Measurements from ENCODE around the gene MXRA8. TPM values are rescaled to one million over a fixed set of nuclear protein-coding genes. Genes with fewer than 3 reads are reported as not detected.

Gene MXRA8
- total and polyA plus RNA-seq, 2 donors (not counting 3 experiments of a cell fraction or from before 2014, with no cell fraction given), result 0.82 to 1.9 TPM

GRCh38 chr1:1311107-1312104 lies 46.9 kb downstream of the MXRA8 start:
- CTCF ChIA-PET, result no interaction called here
- Histone ChIP-seq H3K27me3 (ENCODE audit: control insufficient read depth in 2 of 2, insufficient read depth in 2 of 2, low read length in 2 of 2) (no peaks in the 10 kb centered on the region), H3K4me2 (ENCODE audit: insufficient read depth, low read length) (no peak overlapping the region), H3K4me3 (replicated peaks in 1 of 3; ENCODE audit: insufficient read depth in 1 of 3, low read depth in 1 of 3, low read length in 3 of 3) (no peak overlapping the region), H3K9me3 (replicated peaks; ENCODE audit: control insufficient read depth, insufficient read depth, low read length) (no peaks in the 10 kb centered on the region), H4K20me1 (replicated peaks; ENCODE audit: control insufficient read depth, extremely low read depth, insufficient read depth, low read length) (no peaks in the 10 kb centered on the region), H3K4me1 (ENCODE audit: control insufficient read depth, extremely low read depth, insufficient read depth, low read length) (peaks cover 12% of the 10 kb centered on the region), H3K9ac (replicated peaks; ENCODE audit: extremely low read depth, insufficient read depth, low read length) (no peak overlapping the region), H3K36me3 (ENCODE audit: control insufficient read depth in 2 of 2, extremely low read depth in 1 of 2, insufficient read depth in 2 of 2, low read length in 2 of 2) (peaks cover 0 to 41% of the 10 kb centered on the region in 2 experiments), H3K9me1 (replicated peaks; ENCODE audit: control insufficient read depth, extremely low read depth, insufficient read depth, low read length) (no peaks in the 10 kb centered on the region), H3K27ac (ENCODE audit: insufficient read depth, low read depth, low read length) (no peak overlapping the region), H3K79me2 (ENCODE audit: control insufficient read depth, insufficient read depth, low read length) (peaks cover 1% of the 10 kb centered on the region), H2AFZ (ENCODE audit: low read depth, low read length) (no peak overlapping the region)
- TF ChIP-seq, protein P1, sequence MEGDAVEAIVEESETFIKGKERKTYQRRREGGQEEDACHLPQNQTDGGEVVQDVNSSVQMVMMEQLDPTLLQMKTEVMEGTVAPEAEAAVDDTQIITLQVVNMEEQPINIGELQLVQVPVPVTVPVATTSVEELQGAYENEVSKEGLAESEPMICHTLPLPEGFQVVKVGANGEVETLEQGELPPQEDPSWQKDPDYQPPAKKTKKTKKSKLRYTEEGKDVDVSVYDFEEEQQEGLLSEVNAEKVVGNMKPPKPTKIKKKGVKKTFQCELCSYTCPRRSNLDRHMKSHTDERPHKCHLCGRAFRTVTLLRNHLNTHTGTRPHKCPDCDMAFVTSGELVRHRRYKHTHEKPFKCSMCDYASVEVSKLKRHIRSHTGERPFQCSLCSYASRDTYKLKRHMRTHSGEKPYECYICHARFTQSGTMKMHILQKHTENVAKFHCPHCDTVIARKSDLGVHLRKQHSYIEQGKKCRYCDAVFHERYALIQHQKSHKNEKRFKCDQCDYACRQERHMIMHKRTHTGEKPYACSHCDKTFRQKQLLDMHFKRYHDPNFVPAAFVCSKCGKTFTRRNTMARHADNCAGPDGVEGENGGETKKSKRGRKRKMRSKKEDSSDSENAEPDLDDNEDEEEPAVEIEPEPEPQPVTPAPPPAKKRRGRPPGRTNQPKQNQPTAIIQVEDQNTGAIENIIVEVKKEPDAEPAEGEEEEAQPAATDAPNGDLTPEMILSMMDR (IDR thresholded peaks at IDR 0.05; ENCODE audit: extremely low read depth in 1 of 2, insufficient read depth in 1 of 2, low read depth in 1 of 2, low read length in 2 of 2), result no peak
- TF ChIP-seq, protein P2, sequence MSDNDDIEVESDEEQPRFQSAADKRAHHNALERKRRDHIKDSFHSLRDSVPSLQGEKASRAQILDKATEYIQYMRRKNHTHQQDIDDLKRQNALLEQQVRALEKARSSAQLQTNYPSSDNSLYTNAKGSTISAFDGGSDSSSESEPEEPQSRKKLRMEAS (IDR thresholded peaks at IDR 0.05; ENCODE audit: insufficient read depth, insufficient read length), result no peak
- TF ChIP-seq POLR2AphosphoS5 (IDR thresholded peaks at IDR 0.05; ENCODE audit: insufficient read depth, low read depth, low read length), result no peak
- TF ChIP-seq GATA2 (IDR thresholded peaks at IDR 0.05; ENCODE audit: insufficient read depth, insufficient read length, low read depth, low read length), result no peak
- no peak for TF ChIP-seq MYC (IDR thresholded peaks at IDR 0.05; ENCODE audit: low read depth, low read length)
- TF ChIP-seq JUN (IDR thresholded peaks at IDR 0.05; ENCODE audit: borderline replicate concordance, insufficient read depth, insufficient read length, low read depth), result no peak
- TF ChIP-seq POLR2A (IDR thresholded peaks at IDR 0.05; ENCODE audit: low read depth, low read length), result no peak
- TF ChIP-seq EZH2 (IDR thresholded peaks at IDR 0.05; ENCODE audit: borderline replicate concordance, low read depth, low read length, severe bottlenecking), result no peak
- no peak for TF ChIP-seq FOS (IDR thresholded peaks at IDR 0.05; ENCODE audit: borderline replicate concordance, insufficient read depth, low read length)
- BruUV-seq (replicated peaks), result TSS peak; percentile 16
- POLR2A ChIA-PET, result no interaction called here
- no peak for DNase-seq (ENCODE audit: low read depth, low spot score)
- no peak for FAIRE-seq
- intact Hi-C loops (cut with micrococcal nuclease), result no loop called here
- dilution Hi-C loops (cut with MboI; ENCODE audit: extremely low pct_ligation_motif_present, low sequenced_read_pairs), result no loop called here

Data from endothelial cell of umbilical vein (primary cell).